Measurements from ENCODE around the gene ZFYVE21.

GRCh38 chr14:103746701-103747100 is 31.1 kb downstream of the ZFYVE21 start:
- no peak for TF ChIP-seq POLR2AphosphoS5 (IDR thresholded peaks at IDR 0.05; ENCODE audit: low read depth, low read length)
- TF ChIP-seq CTCF (IDR thresholded peaks at IDR 0.05 in 2 of 3, conservative IDR thresholded peaks at IDR 0.05 in 1 of 3; ENCODE audit: borderline replicate concordance in 1 of 3, insufficient read depth in 1 of 3, low read depth in 2 of 3, low read length in 2 of 3), result no peak
- no peak for TF ChIP-seq POLR2A (IDR thresholded peaks at IDR 0.05; ENCODE audit: borderline replicate concordance, extremely low read depth, insufficient read depth, insufficient read length)
- no peak for TF ChIP-seq EZH2phosphoT487 (IDR thresholded peaks at IDR 0.05; ENCODE audit: borderline replicate concordance)
- TF ChIP-seq SP1 (IDR thresholded peaks at IDR 0.05; ENCODE audit: low read depth), result no peak
- no peak for TF ChIP-seq EZH2 (IDR thresholded peaks at IDR 0.05)
- TF ChIP-seq RAD21 (IDR thresholded peaks at IDR 0.05; ENCODE audit: low read depth), result no peak
- TF ChIP-seq ZNF274 (IDR thresholded peaks at IDR 0.05; ENCODE audit: low read depth, low read length), result no peak
- TF ChIP-seq REST (IDR thresholded peaks at IDR 0.05; ENCODE audit: low read depth), result no peak
- TF ChIP-seq SIN3A (IDR thresholded peaks at IDR 0.05; ENCODE audit: low read depth), result no peak
- TF ChIP-seq TCF7L2 (IDR thresholded peaks at IDR 0.05; ENCODE audit: borderline replicate concordance, extremely low read depth, insufficient read depth, insufficient read length), result no peak
